ENCODE results near the gene FOXK2.

GRCh38 chr17:82574041-82574440 is 54.5 kb downstream of the FOXK2 start:
- no peak for TF ChIP-seq POLR2A (IDR thresholded peaks at IDR 0.05; ENCODE audit: low read length)
- no peak for TF ChIP-seq GATA1 (IDR thresholded peaks at IDR 0.05; ENCODE audit: low read depth, low read length)

Data from erythroblast (primary cell).